ENCODE measurements around the gene AXL. TPM values are rescaled to one million over a fixed set of nuclear protein-coding genes. Genes with fewer than 3 reads are reported as not detected.

The AXL gene
- total and polyA plus RNA-seq, 3 donors from 2014 or later: 56.0 to 150 (median 98.2) TPM

DNA sequence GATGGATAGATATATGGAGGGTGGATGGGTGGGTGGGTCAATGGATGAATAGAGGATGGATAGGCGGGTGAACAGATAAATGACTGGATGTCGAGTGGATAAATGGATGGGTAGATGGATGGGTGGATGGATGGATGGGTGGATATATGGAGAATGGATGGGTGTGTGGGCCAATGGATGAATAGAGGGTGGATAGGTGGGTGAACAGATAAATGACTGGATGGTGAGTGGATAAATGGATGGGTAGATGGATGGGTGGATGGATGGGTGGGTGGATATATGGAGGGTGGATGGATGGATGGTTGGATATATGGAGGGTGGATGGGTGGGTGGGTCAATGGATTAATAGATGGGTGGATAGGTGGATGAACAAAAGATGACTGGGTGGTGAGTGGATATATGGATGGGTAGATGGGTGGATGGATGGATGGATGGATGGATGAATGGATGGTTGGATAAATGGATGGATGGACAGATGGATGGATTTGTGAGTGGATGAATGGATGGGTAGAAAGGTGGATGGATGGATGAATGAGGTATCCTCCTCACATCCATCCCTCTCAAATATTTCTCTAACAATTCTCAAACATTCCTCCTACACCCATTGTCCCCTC lies 21.0 kb downstream of the AXL start:
- no peaks in the 10 kb centered on the region for H3K36me3 ChIP-seq (ENCODE audit: low read depth, missing control alignments)
- H3K27ac ChIP-seq: no peak overlapping the region
- no peaks in the 10 kb centered on the region for H3K4me1 ChIP-seq

DNA sequence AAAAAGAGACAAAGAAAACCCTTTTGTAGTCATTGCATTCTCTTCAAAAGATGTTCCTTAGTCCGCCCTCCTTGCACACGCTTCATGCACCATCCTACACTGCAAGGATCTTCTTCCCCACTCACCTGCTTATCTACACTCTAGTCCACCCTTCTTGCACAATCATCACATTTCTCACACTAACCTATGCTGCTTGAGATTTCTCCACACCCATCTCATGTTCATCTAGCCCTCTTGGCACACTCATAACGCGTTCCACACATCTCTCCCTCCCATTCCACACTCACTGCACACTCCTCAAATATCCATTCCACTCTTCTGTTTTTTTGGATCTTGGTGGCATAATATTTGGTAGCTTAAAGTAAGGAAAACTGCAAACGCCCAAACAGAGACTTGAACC lies 22.8 kb downstream of the AXL start:
- H3K4me3 ChIP-seq: no peak overlapping the region
- no peaks in the 10 kb centered on the region for H3K27me3 ChIP-seq
- TF ChIP-seq, protein P1, sequence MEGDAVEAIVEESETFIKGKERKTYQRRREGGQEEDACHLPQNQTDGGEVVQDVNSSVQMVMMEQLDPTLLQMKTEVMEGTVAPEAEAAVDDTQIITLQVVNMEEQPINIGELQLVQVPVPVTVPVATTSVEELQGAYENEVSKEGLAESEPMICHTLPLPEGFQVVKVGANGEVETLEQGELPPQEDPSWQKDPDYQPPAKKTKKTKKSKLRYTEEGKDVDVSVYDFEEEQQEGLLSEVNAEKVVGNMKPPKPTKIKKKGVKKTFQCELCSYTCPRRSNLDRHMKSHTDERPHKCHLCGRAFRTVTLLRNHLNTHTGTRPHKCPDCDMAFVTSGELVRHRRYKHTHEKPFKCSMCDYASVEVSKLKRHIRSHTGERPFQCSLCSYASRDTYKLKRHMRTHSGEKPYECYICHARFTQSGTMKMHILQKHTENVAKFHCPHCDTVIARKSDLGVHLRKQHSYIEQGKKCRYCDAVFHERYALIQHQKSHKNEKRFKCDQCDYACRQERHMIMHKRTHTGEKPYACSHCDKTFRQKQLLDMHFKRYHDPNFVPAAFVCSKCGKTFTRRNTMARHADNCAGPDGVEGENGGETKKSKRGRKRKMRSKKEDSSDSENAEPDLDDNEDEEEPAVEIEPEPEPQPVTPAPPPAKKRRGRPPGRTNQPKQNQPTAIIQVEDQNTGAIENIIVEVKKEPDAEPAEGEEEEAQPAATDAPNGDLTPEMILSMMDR (IDR thresholded peaks at IDR 0.05): no peak
- no peak for TF ChIP-seq POLR2A (IDR thresholded peaks at IDR 0.05)
- no peaks in the 10 kb centered on the region for H3K36me3 ChIP-seq (ENCODE audit: low read depth, missing control alignments)
- H3K4me1 ChIP-seq: no peaks in the 10 kb centered on the region
- intact Hi-C loops (cut with DNase I; ENCODE audit: low total_unique reads): no loop called here
- WGBS, 2 donors: 89 to 92% methylated on average over 5 of the region's 5 CpGs
- H3K27ac ChIP-seq: no peak overlapping the region
- no peak for DNase-seq
- H3K9me3 ChIP-seq: no peaks in the 10 kb centered on the region

More for the DNA sequence above, 21.0 kb downstream of the AXL start:
- intact Hi-C loops (cut with DNase I; ENCODE audit: low total_unique reads): no loop called here
- no peak for TF ChIP-seq POLR2A (IDR thresholded peaks at IDR 0.05)
- TF ChIP-seq, protein P1 (IDR thresholded peaks at IDR 0.05): no peak
- 84 to 90% methylated on average over 2 of the region's 2 CpGs for WGBS, 2 donors
- DNase-seq: no peak
- Histone ChIP-seq H3K9me3 (no peaks in the 10 kb centered on the region), H3K4me3 (no peak overlapping the region), H3K27me3 (no peaks in the 10 kb centered on the region)

DNA sequence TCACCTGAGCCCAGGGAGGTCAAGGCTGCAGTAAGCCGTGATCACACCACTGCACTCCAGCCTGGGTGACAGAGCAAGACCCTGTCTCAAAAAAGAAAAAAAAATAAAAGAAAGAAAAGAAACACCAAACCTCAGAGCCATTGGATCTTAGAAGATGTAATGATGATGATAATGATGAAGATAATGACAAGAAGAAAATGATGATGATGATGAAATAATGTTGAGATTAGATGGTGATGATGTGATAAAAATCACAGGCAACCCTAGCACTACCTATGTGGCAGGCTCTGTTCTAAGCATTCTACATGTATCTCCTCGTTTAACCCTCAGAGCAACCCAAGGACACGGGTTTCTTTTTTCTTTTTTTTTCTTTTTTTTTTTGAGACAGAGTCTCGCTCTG lies 25.1 kb downstream of the AXL start:
- WGBS, 2 donors: 73 to 77% methylated on average over 4 of the region's 4 CpGs
- Histone ChIP-seq H3K4me3 (no peak overlapping the region), H3K36me3 (ENCODE audit: low read depth, missing control alignments) (no peaks in the 10 kb centered on the region), H3K27ac (no peak overlapping the region), H3K4me1 (no peaks in the 10 kb centered on the region), H3K9me3 (no peaks in the 10 kb centered on the region), H3K27me3 (no peaks in the 10 kb centered on the region)
- DNase-seq: no peak
- intact Hi-C loops (cut with DNase I; ENCODE audit: low total_unique reads): no loop called here
- TF ChIP-seq POLR2A (IDR thresholded peaks at IDR 0.05): no peak
- TF ChIP-seq, protein P1 (IDR thresholded peaks at IDR 0.05): no peak

DNA sequence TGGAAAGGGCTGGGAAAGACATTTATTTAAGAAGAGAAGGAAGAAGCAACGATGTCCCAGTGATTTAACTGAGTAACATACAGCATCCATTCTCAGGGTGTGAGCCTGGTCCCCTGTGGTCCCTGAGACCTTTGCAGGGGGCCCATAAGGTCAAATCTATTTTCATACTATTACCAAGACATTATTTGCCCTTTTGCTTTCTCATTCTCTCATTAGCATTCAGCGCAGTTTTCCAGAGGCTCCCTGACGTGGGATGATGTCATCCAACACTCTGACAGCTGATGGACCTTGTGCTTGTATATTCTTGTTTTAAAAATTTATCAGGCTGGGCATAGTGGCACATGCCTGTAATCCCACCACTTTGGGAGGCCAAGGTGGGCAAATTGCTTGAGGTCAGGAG lies 26.8 kb downstream of the AXL start:
- 86% methylated on average over 3 of the region's 3 CpGs for WGBS, 2 donors
- Histone ChIP-seq H3K27ac (no peak overlapping the region), H3K27me3 (no peaks in the 10 kb centered on the region), H3K36me3 (ENCODE audit: low read depth, missing control alignments) (no peaks in the 10 kb centered on the region), H3K4me1 (no peaks in the 10 kb centered on the region), H3K9me3 (no peaks in the 10 kb centered on the region), H3K4me3 (no peak overlapping the region)
- DNase-seq: no peak
- intact Hi-C loops (cut with DNase I; ENCODE audit: low total_unique reads): no loop called here
- TF ChIP-seq, protein P1 (IDR thresholded peaks at IDR 0.05): no peak
- TF ChIP-seq POLR2A (IDR thresholded peaks at IDR 0.05): no peak

DNA sequence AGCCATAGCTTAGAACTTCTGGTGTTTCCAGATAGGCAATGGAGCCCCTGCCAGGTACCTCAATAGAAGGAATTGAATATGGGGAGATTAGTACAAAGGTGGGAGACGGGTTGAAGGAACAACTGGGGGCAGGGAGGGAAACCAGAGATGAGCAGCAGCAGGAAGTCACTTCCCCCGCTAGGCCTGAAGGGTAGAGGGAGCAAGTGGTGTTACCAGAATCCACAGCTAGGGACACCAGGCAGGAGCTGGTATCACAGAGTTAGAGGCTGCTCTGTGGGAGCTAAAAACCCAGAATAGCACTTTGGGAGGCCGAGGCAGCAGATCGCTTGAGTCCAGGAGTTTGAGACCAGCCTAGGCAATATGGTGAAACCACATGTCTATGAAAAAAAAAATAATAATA lies 29.9 kb downstream of the AXL start:
- Histone ChIP-seq H3K27me3 (no peaks in the 10 kb centered on the region), H3K4me1 (no peaks in the 10 kb centered on the region), H3K4me3 (no peak overlapping the region), H3K36me3 (ENCODE audit: low read depth, missing control alignments) (no peaks in the 10 kb centered on the region), H3K27ac (no peak overlapping the region), H3K9me3 (no peaks in the 10 kb centered on the region)
- intact Hi-C loops (cut with DNase I; ENCODE audit: low total_unique reads): no loop called here
- DNase-seq: no peak
- TF ChIP-seq, protein P1 (IDR thresholded peaks at IDR 0.05): no peak
- no peak for TF ChIP-seq POLR2A (IDR thresholded peaks at IDR 0.05)
- 93 to 97% methylated on average over 4 of the region's 4 CpGs for WGBS, 2 donors
